ENCODE data around the gene SERGEF.
"Not testable (repeated sequence)": the region's sequence is repeated elsewhere in the genome, so short reads cannot be mapped to it uniquely, and the experiment has no call there.

Gene SERGEF

GRCh38 chr11:18000128-18000527 lies 12.7 kb downstream of the SERGEF start:
- not testable (repeated sequence) for DNase-seq

GRCh38 chr11:17992916-17993315 lies 19.9 kb downstream of the SERGEF start:
- DNase-seq: no peak

- DNase-seq: peak; percentile 24
Observed at GRCh38 chr11:17991783-17992433, 20.9 kb downstream of the SERGEF start.

GRCh38 chr11:17989306-17989705 lies 23.5 kb downstream of the SERGEF start:
- DNase-seq: no peak

GRCh38 chr11:17988465-17988864 lies 24.4 kb downstream of the SERGEF start:
- DNase-seq: no peak

- DNase-seq: no peak
Observed at GRCh38 chr11:17987826-17988225, 25.0 kb downstream of the SERGEF start.

GRCh38 chr11:17986711-17987220 lies 26.1 kb downstream of the SERGEF start:
- DNase-seq: no peak

GRCh38 chr11:17986007-17986710 lies 26.7 kb downstream of the SERGEF start:
- DNase-seq: no peak

GRCh38 chr11:17985517-17985916 lies 27.3 kb downstream of the SERGEF start:
- no peak for DNase-seq

- DNase-seq: no peak
Observed at GRCh38 chr11:17983569-17983968, 29.3 kb downstream of the SERGEF start.

- DNase-seq: no peak
Observed at GRCh38 chr11:17979770-17980371, 33.0 kb downstream of the SERGEF start.

- no peak for DNase-seq
Observed at GRCh38 chr11:17978553-17979287, 34.1 kb downstream of the SERGEF start.

- no peak for DNase-seq
Observed at GRCh38 chr11:17976651-17977050, 36.2 kb downstream of the SERGEF start.

GRCh38 chr11:17974246-17974645 lies 38.6 kb downstream of the SERGEF start:
- DNase-seq: no peak

GRCh38 chr11:17972987-17973386 lies 39.9 kb downstream of the SERGEF start:
- no peak for DNase-seq

GRCh38 chr11:17968206-17968605 lies 44.6 kb downstream of the SERGEF start:
- no peak for DNase-seq

GRCh38 chr11:17967661-17968060 lies 45.2 kb downstream of the SERGEF start:
- DNase-seq: no peak

GRCh38 chr11:17960091-17960490 lies 52.8 kb downstream of the SERGEF start:
- DNase-seq: no peak

GRCh38 chr11:17958446-17958845 lies 54.4 kb downstream of the SERGEF start:
- DNase-seq: no peak

GRCh38 chr11:17954395-17955252 lies 58.2 kb downstream of the SERGEF start:
- DNase-seq: no peak

- no peak for DNase-seq
Observed at GRCh38 chr11:17952487-17952886, 60.4 kb downstream of the SERGEF start.

- DNase-seq: no peak
Observed at GRCh38 chr11:17951685-17952388, 61.0 kb downstream of the SERGEF start.
